Left lung (tissue), 10 donors: Measurements from ENCODE around the gene ANKRD60. TPM values are rescaled to one million over a fixed set of nuclear protein-coding genes. Genes with fewer than 3 reads are reported as not detected.

ENCODE experiments used
- ATAC-seq: fragments of 200-7000 bp; cut with Tn5 transposase; one replicate; pipeline ENCODE4 v1.9.1; 2020; ENCODE audit warnings: moderate library complexity
- DNase-seq, 4 donors: peaks; one replicate each; pipeline ENCODE4 v3.0.0-alpha.2; 2013 to 2020
- H3K27ac ChIP-seq, 2 donors: fragments of 200-600 bp; sonication (generic) in 1 of 2; one replicate each; pipeline versions ENCODE4 v1.5.0 to v1.8.0; 2020 to 2021
- H3K27me3 ChIP-seq, 2 donors: fragments of 200-600 bp; sonication (generic) in 1 of 2; one replicate each; pipeline versions ENCODE4 v1.5.0 to v1.8.0; 2020 to 2021
- H3K36me3 ChIP-seq, 2 donors: fragments of 200-600 bp; sonication (generic) in 1 of 2; one replicate each; pipeline versions ENCODE4 v1.5.0 to v1.8.0; 2020 to 2021
- H3K4me1 ChIP-seq, 2 donors: fragments of 200-600 bp; one replicate each; pipeline ENCODE4 v1.8.0; 2021
- H3K4me3 ChIP-seq, 2 donors: fragments of 200-600 bp; sonication (generic) in 1 of 2; one replicate each; pipeline versions ENCODE4 v1.5.0 to v1.8.0; 2020 to 2021; ENCODE audit warnings: mild to moderate bottlenecking in 1 of 2
- H3K9me3 ChIP-seq, 2 donors: fragments of 200-600 bp; sonication (generic) in 1 of 2; one replicate each; pipeline versions ENCODE4 v1.5.0 to v1.8.0; 2020 to 2021
- intact Hi-C, 2 donors: fragments of 100-400 bp; cut with DNase I; formaldehyde crosslinking; loops; one replicate each; pipeline versions ENCODE4 v1.11.2 to v1.14.2; 2022
- polyA plus RNA-seq, 6 donors: library from polyadenylated mRNA; unstranded; fragments of 120-200 nt; gene quantifications; one replicate each; pipeline ENCODE4 v1.2.1, GENCODE V29; 2013; ENCODE audit not compliant: insufficient read length in 6 of 6
- total RNA-seq, 2 donors: library from RNA; stranded (reverse); fragmentation: NEBNext Ultra II Directional; extraction: Animal tissue kit (Norgen Biotek cat#: 25700); gene quantifications; one replicate each; pipeline ENCODE4 v1.2.1, GENCODE V29; 2021
- TF ChIP-seq, protein P1 (sequence below), 2 donors: fragments of 200-600 bp; sonication (generic) in 1 of 2; IDR thresholded peaks; one replicate each; pipeline versions ENCODE4 v1.5.0 to v1.8.0; 2021; ENCODE audit warnings: antibody characterized with exemption in 2 of 2
- donor health status: DM: no; HTN: yes; CAD: no.
- donor health status: DM: no; HTN: no; CAD: no.

The ANKRD60 gene
- total and polyA plus RNA-seq, 8 donors: not detected

DNA sequence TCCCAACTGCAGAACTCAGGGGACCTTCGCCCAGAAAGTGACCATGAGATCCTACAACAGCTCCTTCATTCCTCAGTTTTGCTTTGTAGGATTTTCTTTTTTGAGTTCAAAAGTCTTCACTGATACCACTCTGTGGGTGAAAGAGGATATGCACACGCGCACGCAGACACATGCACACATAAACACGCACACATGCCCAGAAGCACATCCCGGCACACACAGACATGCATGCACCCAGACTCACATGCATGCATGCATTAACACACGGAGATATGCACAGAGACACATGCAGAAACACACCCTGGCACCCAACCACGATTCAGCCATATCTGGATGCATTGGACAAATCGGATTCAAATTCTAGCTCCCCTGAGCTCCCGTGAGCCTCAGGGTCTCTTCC, 36.4 kb downstream of the ANKRD60 start:
- no peaks in the 10 kb centered on the region for H3K4me1 ChIP-seq
- TF ChIP-seq, protein P1, sequence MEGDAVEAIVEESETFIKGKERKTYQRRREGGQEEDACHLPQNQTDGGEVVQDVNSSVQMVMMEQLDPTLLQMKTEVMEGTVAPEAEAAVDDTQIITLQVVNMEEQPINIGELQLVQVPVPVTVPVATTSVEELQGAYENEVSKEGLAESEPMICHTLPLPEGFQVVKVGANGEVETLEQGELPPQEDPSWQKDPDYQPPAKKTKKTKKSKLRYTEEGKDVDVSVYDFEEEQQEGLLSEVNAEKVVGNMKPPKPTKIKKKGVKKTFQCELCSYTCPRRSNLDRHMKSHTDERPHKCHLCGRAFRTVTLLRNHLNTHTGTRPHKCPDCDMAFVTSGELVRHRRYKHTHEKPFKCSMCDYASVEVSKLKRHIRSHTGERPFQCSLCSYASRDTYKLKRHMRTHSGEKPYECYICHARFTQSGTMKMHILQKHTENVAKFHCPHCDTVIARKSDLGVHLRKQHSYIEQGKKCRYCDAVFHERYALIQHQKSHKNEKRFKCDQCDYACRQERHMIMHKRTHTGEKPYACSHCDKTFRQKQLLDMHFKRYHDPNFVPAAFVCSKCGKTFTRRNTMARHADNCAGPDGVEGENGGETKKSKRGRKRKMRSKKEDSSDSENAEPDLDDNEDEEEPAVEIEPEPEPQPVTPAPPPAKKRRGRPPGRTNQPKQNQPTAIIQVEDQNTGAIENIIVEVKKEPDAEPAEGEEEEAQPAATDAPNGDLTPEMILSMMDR (IDR thresholded peaks at IDR 0.05): no peak
- intact Hi-C loops: no loop called here

DNA sequence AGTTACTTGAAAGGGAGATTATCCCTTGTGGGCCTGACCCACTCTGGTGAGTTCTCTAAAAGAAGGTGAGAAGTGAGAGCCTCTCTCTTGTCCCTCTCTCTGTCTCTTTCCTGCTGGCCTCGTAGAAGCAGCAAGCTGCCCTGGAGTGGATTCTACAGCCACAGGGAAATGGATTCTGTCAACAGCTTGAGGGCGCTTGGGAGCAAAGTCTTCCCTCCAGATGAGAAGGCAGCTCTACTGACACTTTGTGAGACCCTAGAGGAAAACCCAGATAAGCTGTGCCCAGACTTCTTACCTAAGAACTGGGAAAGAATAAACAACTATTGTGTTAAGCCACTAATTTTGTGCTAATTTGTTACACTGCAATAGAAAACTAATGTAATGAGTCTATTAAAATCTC, 39.9 kb downstream of the ANKRD60 start:
- Histone ChIP-seq H3K36me3 (no peaks in the 10 kb centered on the region), H3K4me1 (no peaks in the 10 kb centered on the region), H3K27ac (no peak overlapping the region), H3K27me3 (peaks cover 0 to 7% of the 10 kb centered on the region in 2 donors), H3K9me3 (peaks cover 0 to 4% of the 10 kb centered on the region in 2 donors), H3K4me3 (no peak overlapping the region)
- TF ChIP-seq, protein P1 (IDR thresholded peaks at IDR 0.05): no peak
- intact Hi-C loops: no loop called here
- no peak for DNase-seq
- ATAC-seq: no peak

More for the DNA sequence above, 36.4 kb downstream of the ANKRD60 start:
- ATAC-seq (no peak), DNase-seq (no peak)
- Histone ChIP-seq H3K4me3 (no peak overlapping the region), H3K27me3 (peaks cover 0 to 7% of the 10 kb centered on the region in 2 donors), H3K36me3 (no peaks in the 10 kb centered on the region), H3K9me3 (no peaks in the 10 kb centered on the region), H3K27ac (no peak overlapping the region)

DNA sequence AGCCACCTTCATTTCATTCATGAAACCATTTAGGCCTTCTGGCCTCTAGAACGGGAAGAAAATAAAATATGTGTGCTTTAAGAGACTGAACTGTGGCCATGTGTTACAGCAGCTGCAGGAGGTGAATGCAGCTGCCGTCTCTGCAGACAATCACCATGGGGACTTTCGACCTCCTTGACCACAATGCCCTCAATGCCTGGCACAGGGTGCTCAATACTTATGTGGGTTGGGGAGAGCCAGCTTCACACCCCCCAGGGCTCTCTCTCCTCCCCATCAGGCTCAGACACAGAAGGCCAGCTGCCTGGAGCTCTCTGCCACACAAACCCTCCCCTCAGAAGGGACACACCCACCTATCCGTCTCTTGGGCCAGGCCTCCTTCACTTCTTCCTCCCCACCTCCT, 43.5 kb downstream of the ANKRD60 start:
- intact Hi-C loops: no loop called here
- H3K27me3 ChIP-seq: peaks cover 3 to 17% of the 10 kb centered on the region in 2 donors
- ATAC-seq (no peak), DNase-seq (no peak)
- H3K9me3 ChIP-seq: peaks cover 0 to 4% of the 10 kb centered on the region in 2 donors
- no peaks in the 10 kb centered on the region for H3K36me3 ChIP-seq
- H3K27ac ChIP-seq: no peak overlapping the region
- TF ChIP-seq, protein P1 (IDR thresholded peaks at IDR 0.05): no peak
- no peak overlapping the region for H3K4me3 ChIP-seq
- peaks cover 0 to under 1% of the 10 kb centered on the region in 2 donors for H3K4me1 ChIP-seq

DNA sequence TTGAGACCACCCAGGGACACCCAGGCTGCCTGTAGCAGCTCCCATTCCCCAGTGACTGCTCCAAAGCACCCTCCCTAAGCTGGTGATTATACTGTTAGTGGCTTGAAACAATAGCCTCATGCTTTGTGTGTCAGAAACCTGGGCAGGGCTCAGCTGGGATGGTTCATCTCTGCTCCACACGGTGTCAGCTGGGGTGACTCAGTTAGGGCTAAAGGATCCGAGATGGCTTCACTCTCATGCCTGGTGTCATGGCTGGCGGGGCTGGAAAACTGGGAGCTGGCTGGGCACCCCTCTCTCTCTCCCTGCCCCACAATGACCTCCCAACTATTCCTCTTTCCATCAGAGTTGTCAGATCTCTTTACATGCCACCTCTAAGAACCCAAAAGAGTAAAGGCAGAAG, 44.4 kb downstream of the ANKRD60 start:
- intact Hi-C loops: no loop called here
- no peak for ATAC-seq
- H3K27me3 ChIP-seq: peaks cover 7 to 26% of the 10 kb centered on the region in 2 donors
- no peak for DNase-seq
- no peaks in the 10 kb centered on the region for H3K36me3 ChIP-seq
- H3K9me3 ChIP-seq: peaks cover 0 to 4% of the 10 kb centered on the region in 2 donors
- H3K27ac ChIP-seq: no peak overlapping the region
- TF ChIP-seq, protein P1 (IDR thresholded peaks at IDR 0.05): no peak
- peaks cover 8 to 9% of the 10 kb centered on the region in 2 donors for H3K4me1 ChIP-seq
- no peak overlapping the region for H3K4me3 ChIP-seq

DNA sequence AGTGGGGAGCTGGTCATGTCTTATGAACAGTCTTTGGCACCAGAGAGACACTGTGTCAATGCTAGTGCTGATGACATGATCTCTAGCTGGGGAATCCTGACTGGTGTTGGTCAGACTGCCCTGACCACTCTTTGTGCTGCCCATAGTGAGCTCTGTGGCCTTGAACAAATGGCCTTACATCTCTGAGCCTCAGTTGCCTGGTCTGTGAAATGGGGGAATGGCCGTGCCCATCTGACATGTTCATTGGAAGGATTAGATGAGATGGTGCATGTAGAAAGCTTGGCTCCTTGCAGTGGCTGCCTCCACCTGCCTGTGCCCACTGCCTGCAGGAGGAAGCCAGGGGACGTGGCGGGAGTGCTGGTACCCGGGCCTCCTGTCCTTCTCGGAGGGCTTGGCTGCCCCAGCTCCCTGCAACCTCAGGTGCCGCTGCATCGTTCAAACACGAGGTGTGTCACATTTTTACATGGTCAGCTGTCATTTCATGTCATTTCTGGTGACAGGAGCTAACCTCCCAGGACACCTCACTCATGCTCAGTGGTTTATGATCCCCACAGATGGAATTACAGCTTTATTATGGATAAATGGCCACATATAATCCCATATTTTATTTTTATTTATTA, 45.8 kb downstream of the ANKRD60 start:
- Histone ChIP-seq H3K27me3 (peaks cover 7 to 31% of the 10 kb centered on the region in 2 donors), H3K27ac (no peak overlapping the region), H3K9me3 (peaks cover 0 to 4% of the 10 kb centered on the region in 2 donors), H3K4me1 (peaks cover 8 to 9% of the 10 kb centered on the region in 2 donors), H3K4me3 (no peak overlapping the region), H3K36me3 (no peaks in the 10 kb centered on the region)
- DNase-seq (peak in 1 of 4 donors; percentile 31), ATAC-seq (no peak)
- intact Hi-C loops: no loop called here
- TF ChIP-seq, protein P1 (IDR thresholded peaks at IDR 0.05): no peak
